ENCODE data around the gene ZNF341.

ZNF341 gene

DNA sequence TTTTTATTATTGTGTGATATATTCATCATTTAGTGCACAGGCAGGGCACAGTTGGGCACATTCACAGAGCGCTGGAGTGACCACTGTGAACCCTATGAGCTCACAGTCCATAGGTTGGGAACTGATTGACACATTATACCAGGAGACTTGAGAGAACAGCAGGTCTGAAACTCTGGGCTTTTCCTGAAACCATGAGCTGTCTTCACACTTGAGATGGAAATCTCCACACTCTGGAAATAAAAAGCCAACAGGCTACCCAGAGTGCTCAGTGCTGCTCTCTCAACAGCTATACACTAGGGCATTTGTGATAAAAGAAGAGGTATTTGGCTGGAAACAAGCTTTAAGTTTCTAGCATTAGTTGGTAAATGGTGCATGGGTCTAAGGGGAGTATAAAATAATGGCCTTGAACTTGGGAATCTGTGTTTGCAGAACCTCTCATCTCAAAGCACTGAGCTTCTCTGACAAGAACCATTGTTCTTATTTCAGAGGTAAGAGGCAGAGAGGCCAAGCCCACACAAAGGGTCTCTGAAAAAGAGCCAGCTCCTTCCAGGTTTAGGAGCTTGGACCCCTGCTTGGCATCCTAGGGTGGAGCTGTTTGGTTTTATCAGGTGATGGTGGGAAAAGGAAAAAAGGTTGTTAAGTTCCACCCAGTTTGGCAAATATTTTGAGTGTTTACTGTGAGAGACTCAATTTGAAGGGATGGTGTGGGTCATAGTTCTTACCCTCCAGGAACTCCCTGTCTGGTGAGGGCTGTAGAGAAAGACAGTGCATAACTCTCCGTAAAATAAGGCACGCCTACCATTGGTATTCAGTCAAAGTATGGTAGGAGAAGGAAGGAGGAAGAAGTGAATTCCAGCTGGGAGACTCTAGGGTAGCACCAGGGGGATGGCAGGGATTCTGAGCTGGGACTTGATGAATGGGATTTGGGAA, 93.8 kb downstream of the ZNF341 start:
- no peaks in the 10 kb centered on the region for H3K27me3 ChIP-seq (ENCODE audit: insufficient read depth, low read depth)
- H3K36me3 ChIP-seq (ENCODE audit: insufficient read depth): no peaks in the 10 kb centered on the region; the same call in 1 of the 2 replicates
- H3K4me2 ChIP-seq: peak overlapping the region; percentile 24; the same call in 1 of the 2 replicates
- peaks cover 100% of the 10 kb centered on the region for H3K79me2 ChIP-seq (ENCODE audit: insufficient read depth, low read depth)
- TF ChIP-seq, protein P1, sequence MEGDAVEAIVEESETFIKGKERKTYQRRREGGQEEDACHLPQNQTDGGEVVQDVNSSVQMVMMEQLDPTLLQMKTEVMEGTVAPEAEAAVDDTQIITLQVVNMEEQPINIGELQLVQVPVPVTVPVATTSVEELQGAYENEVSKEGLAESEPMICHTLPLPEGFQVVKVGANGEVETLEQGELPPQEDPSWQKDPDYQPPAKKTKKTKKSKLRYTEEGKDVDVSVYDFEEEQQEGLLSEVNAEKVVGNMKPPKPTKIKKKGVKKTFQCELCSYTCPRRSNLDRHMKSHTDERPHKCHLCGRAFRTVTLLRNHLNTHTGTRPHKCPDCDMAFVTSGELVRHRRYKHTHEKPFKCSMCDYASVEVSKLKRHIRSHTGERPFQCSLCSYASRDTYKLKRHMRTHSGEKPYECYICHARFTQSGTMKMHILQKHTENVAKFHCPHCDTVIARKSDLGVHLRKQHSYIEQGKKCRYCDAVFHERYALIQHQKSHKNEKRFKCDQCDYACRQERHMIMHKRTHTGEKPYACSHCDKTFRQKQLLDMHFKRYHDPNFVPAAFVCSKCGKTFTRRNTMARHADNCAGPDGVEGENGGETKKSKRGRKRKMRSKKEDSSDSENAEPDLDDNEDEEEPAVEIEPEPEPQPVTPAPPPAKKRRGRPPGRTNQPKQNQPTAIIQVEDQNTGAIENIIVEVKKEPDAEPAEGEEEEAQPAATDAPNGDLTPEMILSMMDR (conservative IDR thresholded peaks at IDR 0.05; ENCODE audit: low read depth, low read length): no peak
- peaks cover 98% of the 10 kb centered on the region for H3K4me1 ChIP-seq (ENCODE audit: low read depth, poor library complexity, severe bottlenecking)
- no peak overlapping the region for H3K9ac ChIP-seq
- peak overlapping the region; percentile 5; the same call in 1 of the 2 replicates for H3K27ac ChIP-seq
- no peak overlapping the region for H2AFZ ChIP-seq (ENCODE audit: low read depth)
- no peak overlapping the region for H3K4me3 ChIP-seq (IDR thresholded peaks at IDR 0.05; ENCODE audit: insufficient read depth, low read depth, low read length)
- H4K20me1 ChIP-seq (ENCODE audit: insufficient read depth): peaks cover 41% of the 10 kb centered on the region

DNA sequence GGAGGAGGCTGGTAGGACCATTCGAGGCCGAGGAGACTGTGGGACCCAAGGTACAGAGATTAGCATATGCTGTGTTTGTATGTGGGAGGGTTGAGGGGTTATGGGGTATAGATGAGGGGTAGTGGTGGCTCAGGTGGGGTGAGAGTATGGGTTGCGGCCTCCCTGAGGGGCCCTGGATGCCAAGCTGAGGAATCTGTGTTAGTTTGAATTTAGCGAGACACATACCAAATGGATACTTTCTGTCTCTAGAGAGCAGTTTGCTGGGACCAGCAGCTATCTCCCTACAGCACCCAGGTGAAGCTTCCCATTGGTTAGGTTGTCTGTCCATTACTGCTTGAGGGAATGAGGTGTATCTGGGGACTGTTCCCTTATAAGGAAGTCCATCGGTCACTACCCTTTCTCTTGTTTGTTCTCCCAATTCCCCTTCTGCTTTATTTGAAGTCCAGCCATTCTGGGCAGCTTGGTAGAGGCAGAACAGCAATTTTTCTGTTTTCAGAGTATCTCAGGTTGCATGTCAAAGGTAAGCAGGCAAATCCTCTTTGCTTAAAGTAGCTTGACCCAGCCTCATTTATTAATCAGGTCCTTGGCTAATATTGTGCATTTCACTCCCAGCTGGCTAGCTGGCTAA, 94.6 kb downstream of the ZNF341 start:
- Histone ChIP-seq H3K79me2 (ENCODE audit: insufficient read depth, low read depth) (peaks cover 100% of the 10 kb centered on the region), H3K9ac (no peak overlapping the region), H4K20me1 (ENCODE audit: insufficient read depth) (peaks cover 41% of the 10 kb centered on the region), H3K27me3 (ENCODE audit: insufficient read depth, low read depth) (no peaks in the 10 kb centered on the region), H3K4me3 (IDR thresholded peaks at IDR 0.05; ENCODE audit: insufficient read depth, low read depth, low read length) (no peak overlapping the region), H3K4me1 (ENCODE audit: low read depth, poor library complexity, severe bottlenecking) (peaks cover 90% of the 10 kb centered on the region), H3K27ac (no peak overlapping the region), H3K4me2 (peak overlapping the region; percentile 11; the same call in 1 of the 2 replicates), H3K36me3 (ENCODE audit: insufficient read depth) (no peaks in the 10 kb centered on the region; the same call in 1 of the 2 replicates), H2AFZ (ENCODE audit: low read depth) (no peak overlapping the region)
- TF ChIP-seq, protein P1 (conservative IDR thresholded peaks at IDR 0.05; ENCODE audit: low read depth, low read length): no peak

DNA sequence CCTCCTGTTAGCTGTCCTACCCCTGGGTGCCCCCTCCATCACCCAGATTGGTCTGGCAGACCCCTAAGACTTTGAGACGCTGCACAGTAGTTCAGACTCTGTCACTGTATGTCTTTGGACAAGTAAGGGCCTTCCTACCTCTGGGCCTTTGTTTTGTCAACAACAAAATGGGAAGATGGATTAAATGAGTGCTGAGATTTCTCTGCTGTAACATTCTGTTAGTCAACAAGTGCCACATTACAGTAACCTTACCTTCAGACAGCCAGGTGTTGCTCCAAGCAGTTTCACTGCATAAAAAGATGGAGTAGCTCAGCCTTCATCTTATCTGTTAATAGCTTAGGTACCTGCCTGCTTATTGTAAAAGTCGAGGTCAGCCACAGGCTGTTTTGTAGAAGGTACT, 95.3 kb downstream of the ZNF341 start:
- H3K9ac ChIP-seq: no peak overlapping the region; the same call in 1 of the 2 replicates
- H3K27ac ChIP-seq: no peak overlapping the region
- peaks cover 100% of the 10 kb centered on the region for H3K79me2 ChIP-seq (ENCODE audit: insufficient read depth, low read depth)
- H3K4me3 ChIP-seq (IDR thresholded peaks at IDR 0.05; ENCODE audit: insufficient read depth, low read depth, low read length): no peak overlapping the region
- H3K4me1 ChIP-seq (ENCODE audit: low read depth, poor library complexity, severe bottlenecking): peaks cover 83% of the 10 kb centered on the region
- peak overlapping the region; percentile 11; the same call in 1 of the 2 replicates for H3K4me2 ChIP-seq
- peaks cover 41% of the 10 kb centered on the region for H4K20me1 ChIP-seq (ENCODE audit: insufficient read depth)
- H3K36me3 ChIP-seq (ENCODE audit: insufficient read depth): no peaks in the 10 kb centered on the region; the same call in 1 of the 2 replicates
- no peak overlapping the region for H2AFZ ChIP-seq (ENCODE audit: low read depth)
- TF ChIP-seq, protein P1 (conservative IDR thresholded peaks at IDR 0.05; ENCODE audit: low read depth, low read length): no peak
- no peaks in the 10 kb centered on the region for H3K27me3 ChIP-seq (ENCODE audit: insufficient read depth, low read depth)

DNA sequence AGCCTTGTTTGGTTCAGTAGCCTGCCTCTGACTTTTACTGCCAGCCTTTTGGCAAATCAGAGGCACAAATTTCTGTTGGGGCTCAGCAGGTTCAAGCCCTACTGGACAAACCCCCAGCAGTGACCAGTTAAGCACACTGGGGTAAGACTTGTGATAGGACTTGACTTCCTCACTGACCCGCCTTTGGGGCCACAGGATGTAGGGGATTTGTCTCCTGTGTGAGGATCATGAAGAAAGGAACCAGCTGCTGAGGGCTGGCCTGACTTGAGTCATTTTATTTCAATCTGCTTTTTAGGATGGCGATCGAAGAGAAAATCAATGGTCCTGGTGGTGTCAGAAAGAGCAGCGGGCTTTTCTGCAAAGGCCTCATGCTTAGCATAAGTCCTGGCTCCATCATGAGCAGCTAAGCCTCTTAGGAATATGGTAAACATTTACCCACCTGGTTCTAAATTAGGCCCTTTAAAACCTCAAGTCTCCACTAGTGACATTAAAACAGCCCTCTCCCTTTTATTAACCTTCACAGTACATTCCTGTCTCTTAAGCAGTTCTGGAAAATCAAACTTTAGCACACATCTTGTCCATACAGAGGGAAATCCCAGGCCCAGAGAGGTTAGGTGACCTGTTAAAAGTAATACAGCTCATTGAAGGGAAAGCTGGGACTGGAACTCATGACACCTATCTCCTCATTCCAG, 96.0 kb downstream of the ZNF341 start:
- Histone ChIP-seq H3K4me2 (peak overlapping the region; percentile 11; the same call in 1 of the 2 replicates), H3K4me3 (IDR thresholded peaks at IDR 0.05; ENCODE audit: insufficient read depth, low read depth, low read length) (no peak overlapping the region), H2AFZ (ENCODE audit: low read depth) (no peak overlapping the region), H3K27ac (no peak overlapping the region; the same call in 1 of the 2 replicates), H4K20me1 (ENCODE audit: insufficient read depth) (peaks cover 41% of the 10 kb centered on the region), H3K4me1 (ENCODE audit: low read depth, poor library complexity, severe bottlenecking) (peaks cover 78% of the 10 kb centered on the region), H3K79me2 (ENCODE audit: insufficient read depth, low read depth) (peaks cover 100% of the 10 kb centered on the region), H3K27me3 (ENCODE audit: insufficient read depth, low read depth) (no peaks in the 10 kb centered on the region), H3K36me3 (ENCODE audit: insufficient read depth) (no peaks in the 10 kb centered on the region; the same call in 1 of the 2 replicates), H3K9ac (no peak overlapping the region; the same call in 1 of the 2 replicates)
- TF ChIP-seq, protein P1 (conservative IDR thresholded peaks at IDR 0.05; ENCODE audit: low read depth, low read length): no peak
